Activated CD8-positive, alpha-beta memory T cell treated with anti-CD3 and anti-CD28 coated beads, Interleukin-2, amount 50 U/mL, for 24 hours (primary cell): ENCODE results near the gene CRIM1.

Experiments
- DNase-seq: peaks from one replicate; pipeline ENCODE4 v3.0.0-alpha.2; 2020; ENCODE audit errors: extremely low read depth

Gene CRIM1

GRCh38 chr2:36482576-36483214 lies 127.1 kb downstream of the CRIM1 start:
- no peak for DNase-seq

DNA sequence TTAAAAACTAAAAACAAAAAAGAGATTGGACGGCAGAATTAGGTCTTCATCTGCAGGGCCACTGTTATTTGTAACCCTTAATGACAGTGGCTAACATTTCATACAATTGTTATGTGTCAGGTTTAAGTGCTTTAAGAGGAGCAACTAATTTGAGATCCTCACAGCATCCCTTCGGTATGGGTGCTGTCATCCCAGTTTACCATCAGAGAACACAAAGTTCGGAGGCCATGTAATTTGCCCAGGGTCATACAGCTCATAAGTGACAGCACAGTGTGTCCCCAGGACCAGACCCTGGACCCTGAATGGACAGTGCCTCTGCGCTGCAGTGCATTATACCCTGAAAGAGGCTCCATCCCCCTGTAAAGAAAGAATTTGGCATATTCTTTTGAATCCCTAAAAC lies 127.7 kb downstream of the CRIM1 start:
- DNase-seq: no peak

GRCh38 chr2:36484454-36484853 lies 128.9 kb downstream of the CRIM1 start:
- no peak for DNase-seq

DNA sequence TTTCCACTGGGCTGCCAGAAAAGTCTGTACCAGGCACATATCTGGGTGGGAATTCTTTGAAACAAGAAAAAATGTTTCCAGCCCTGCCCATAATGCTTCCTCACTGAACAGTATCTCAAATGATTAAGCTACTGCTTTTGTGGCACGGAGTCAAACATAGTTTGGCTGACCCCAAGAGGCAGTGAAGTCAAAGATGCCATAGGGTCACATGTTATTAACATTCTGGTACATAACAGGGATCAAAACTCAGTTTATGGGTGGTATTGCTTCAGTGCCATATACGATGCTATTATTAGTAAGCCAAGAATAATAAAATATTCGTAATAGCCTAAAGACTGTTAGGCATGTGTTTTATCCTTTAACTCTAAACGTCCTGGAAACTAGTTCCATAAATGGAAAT lies 129.9 kb downstream of the CRIM1 start:
- DNase-seq: no peak

GRCh38 chr2:36486521-36487044 lies 131.0 kb downstream of the CRIM1 start:
- DNase-seq: no peak

- no peak for DNase-seq
Observed at GRCh38 chr2:36487947-36488346, 132.4 kb downstream of the CRIM1 start.

- no peak for DNase-seq
Observed at GRCh38 chr2:36489281-36489680, 133.7 kb downstream of the CRIM1 start.

GRCh38 chr2:36490749-36491148 lies 135.2 kb downstream of the CRIM1 start:
- no peak for DNase-seq

- no peak for DNase-seq
Observed at GRCh38 chr2:36492216-36492945, 136.8 kb downstream of the CRIM1 start.

- no peak for DNase-seq
Observed at GRCh38 chr2:36493306-36493705, 137.7 kb downstream of the CRIM1 start.

DNA sequence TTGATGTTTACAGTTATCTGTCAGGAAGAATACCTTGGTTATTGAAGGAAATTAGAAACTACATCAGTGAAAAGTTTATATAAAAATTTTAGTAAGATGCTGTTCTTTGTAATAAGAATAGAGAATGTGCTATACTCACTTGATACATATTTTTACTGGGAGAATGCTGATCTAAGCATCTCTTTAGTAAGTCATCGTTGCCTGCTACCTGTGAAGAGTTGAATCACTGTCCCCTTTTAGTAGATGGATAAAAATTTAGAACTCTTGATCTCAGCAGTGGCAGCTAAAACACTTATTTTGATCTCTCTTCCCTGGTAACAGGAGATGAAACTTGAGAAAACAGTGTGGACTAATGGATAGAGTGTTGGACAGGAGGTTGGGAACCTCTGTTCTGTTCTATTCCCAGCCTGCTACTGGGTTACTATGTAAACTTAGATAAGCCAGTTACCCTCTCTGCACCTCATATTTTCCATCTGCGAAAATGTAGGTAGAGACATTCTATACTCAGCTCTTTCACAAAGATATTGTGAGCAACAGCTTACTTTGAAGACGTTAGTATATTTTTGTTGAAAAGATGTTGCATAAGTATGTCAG lies 142.1 kb downstream of the CRIM1 start:
- no peak for DNase-seq

DNA sequence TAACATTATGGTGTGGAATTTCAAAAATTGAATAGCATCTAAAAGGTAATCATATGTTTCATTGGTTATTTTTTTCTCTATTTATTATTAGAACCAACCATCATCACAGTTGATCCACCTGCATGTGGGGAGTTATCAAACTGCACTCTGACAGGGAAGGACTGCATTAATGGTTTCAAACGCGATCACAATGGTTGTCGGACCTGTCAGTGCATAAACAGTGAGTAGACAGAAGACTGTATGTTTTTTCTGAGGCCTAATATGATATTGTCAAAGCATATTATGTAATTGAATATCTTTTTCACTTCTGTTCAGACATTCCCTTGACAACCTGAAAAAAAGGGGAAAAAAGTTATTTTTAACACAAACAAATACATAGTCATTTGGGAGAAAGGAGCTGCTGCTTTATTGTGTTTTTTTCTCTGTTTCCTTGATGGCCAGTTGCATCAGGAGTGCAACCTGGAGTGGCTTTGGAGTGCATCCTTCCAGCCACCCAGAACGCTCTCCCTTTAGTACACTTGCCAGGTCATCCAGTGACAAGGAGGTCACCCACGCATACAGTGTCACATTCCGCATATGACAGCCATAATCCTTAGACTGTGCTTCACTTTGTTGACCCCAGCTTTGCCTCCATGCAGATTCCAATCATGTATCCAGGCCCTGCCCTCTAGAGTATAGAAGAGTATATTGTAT lies 143.7 kb downstream of the CRIM1 start:
- DNase-seq: no peak

GRCh38 chr2:36500072-36500471 lies 144.5 kb downstream of the CRIM1 start:
- DNase-seq: no peak

DNA sequence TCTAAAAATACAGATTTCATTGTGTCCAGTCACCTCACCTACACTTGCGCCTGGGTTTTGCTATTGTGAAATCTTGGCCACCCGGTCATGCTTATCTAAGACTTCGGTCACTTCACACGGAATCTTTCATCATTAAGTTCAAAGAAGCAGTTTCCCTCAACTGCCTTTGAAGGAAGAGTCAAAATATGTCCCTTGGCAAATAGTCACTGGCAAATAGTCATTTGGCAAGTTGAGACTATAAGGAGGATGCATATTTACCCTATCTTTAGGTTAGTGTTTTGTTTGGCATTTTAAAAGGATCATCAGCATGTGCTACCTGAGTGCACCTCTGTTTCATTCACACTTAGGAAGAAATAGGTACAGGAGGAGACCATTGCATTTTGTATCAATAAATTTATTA lies 146.5 kb downstream of the CRIM1 start:
- DNase-seq: no peak

- no peak for DNase-seq
Observed at GRCh38 chr2:36507408-36507812, 151.8 kb downstream of the CRIM1 start.

GRCh38 chr2:36509075-36509474 lies 153.5 kb downstream of the CRIM1 start:
- no peak for DNase-seq

- no peak for DNase-seq
Observed at GRCh38 chr2:36511858-36512603, 156.5 kb downstream of the CRIM1 start.

GRCh38 chr2:36512705-36513104 lies 157.1 kb downstream of the CRIM1 start:
- DNase-seq: no peak

GRCh38 chr2:36513661-36514060 lies 158.1 kb downstream of the CRIM1 start:
- DNase-seq: no peak

GRCh38 chr2:36515538-36515937 lies 160.0 kb downstream of the CRIM1 start:
- no peak for DNase-seq

DNA sequence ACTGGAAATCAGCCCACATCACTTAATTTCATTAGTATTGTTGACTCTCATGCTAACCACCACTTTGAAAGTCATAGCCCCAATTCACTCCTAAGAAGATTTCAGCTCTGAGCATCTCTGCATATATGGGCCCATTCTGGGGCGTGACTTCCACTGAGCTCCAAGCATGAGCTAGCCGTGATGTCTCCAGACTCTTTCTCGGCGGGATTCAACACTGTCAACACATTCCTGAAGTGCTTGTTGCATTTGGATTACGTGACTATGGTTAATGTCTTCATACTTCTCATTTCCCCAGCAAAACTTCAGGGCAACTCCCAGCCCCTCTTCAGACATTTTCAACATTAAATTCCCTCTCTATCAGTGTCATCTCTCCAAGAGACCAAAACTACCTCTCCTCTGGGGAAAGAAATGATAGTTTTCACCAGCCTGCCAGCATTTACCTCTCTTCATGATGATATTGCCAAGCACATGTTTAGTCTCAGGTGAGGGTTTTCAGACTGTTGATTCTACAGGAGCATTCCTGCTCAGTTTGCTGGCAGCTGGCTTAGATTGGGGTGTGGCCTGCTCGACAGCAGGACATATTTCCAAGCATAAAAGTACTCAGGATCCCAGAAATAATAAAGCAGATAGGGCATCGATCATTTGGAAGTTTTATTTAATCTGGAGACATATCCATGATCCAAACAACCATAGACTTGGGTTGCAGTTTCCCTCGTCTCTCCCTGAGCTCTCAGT lies 160.7 kb downstream of the CRIM1 start:
- DNase-seq: no peak
